GM19395 (cell line): ENCODE data around the gene METAP1D.
"Not testable (repeated sequence)": the region's sequence is repeated elsewhere in the genome, so short reads cannot be mapped to it uniquely, and the experiment has no call there.

Experiments used
- ATAC-seq: cut with Tn5 transposase; IDR thresholded peaks from one replicate; pipeline ENCODE4 v1.9.1; 2021; ENCODE audit warnings: mild to moderate bottlenecking, moderate library complexity; ENCODE audit not compliant: unreplicated experiment

The METAP1D gene

GRCh38 chr2:172100935-172101820, 101.4 kb downstream of the METAP1D start:
- ATAC-seq, result no peak

- no peak for ATAC-seq
Measured at GRCh38 chr2:172101821-172102390, 102.2 kb downstream of the METAP1D start.

- peak; percentile 83 for ATAC-seq
Measured at GRCh38 chr2:172102391-172103359, 102.9 kb downstream of the METAP1D start, which contains the start of gene DLX2. TSS of gene DLX2 (minus strand) at chr2:172102900. CDS start at chr2:172102538, 362 bp downstream.

GRCh38 chr2:172103471-172104272, 103.9 kb downstream of the METAP1D start:
- no peak for ATAC-seq

GRCh38 chr2:172105471-172106107, 105.8 kb downstream of the METAP1D start:
- no peak for ATAC-seq

GRCh38 chr2:172106108-172106961, 106.6 kb downstream of the METAP1D start:
- no peak for ATAC-seq

GRCh38 chr2:172107690-172108586, 108.2 kb downstream of the METAP1D start:
- ATAC-seq, result no peak

- no peak for ATAC-seq
Measured at GRCh38 chr2:172108587-172108930, 108.8 kb downstream of the METAP1D start.

GRCh38 chr2:172109256-172109987, 109.7 kb downstream of the METAP1D start:
- ATAC-seq, result no peak

GRCh38 chr2:172109988-172110811, 110.4 kb downstream of the METAP1D start:
- ATAC-seq, result no peak

- no peak for ATAC-seq
Measured at GRCh38 chr2:172113617-172114016, 113.9 kb downstream of the METAP1D start.

GRCh38 chr2:172114176-172114575, 114.4 kb downstream of the METAP1D start:
- ATAC-seq, result not testable (repeated sequence)

GRCh38 chr2:172114579-172114978, 114.8 kb downstream of the METAP1D start:
- no peak for ATAC-seq

- ATAC-seq, result no peak
Measured at GRCh38 chr2:172116107-172116506, 116.4 kb downstream of the METAP1D start.

- ATAC-seq, result no peak
Measured at GRCh38 chr2:172119089-172119488, 119.3 kb downstream of the METAP1D start.

GRCh38 chr2:172120118-172120517, 120.4 kb downstream of the METAP1D start:
- ATAC-seq, result no peak
